Endometrial microvascular endothelial cells (primary cell): ENCODE results near the gene ULK2. TPM values are rescaled to one million over a fixed set of nuclear protein-coding genes. Genes with fewer than 3 reads are reported as not detected.
"Not testable (repeated sequence)": the region's sequence is repeated elsewhere in the genome, so short reads cannot be mapped to it uniquely, and the experiment has no call there.

Experiments
- in situ Hi-C: cut with HindIII; loops from 2 replicates; pipeline ENCODE4 v1.10.0; 2017; ENCODE audit warnings: low sequenced_read_pairs, low pct_unique_long_range_greater_than_20kb; ENCODE audit errors: inconsistent ontology term
- total RNA-seq: library from RNA; depleted of rRNA; stranded (reverse); fragments of >200 nt; gene quantifications from one replicate; pipeline ENCODE4 v1.2.3, GENCODE V29; 2015; ENCODE audit errors: inconsistent ontology term

ULK2 gene
- 9.1 TPM for total RNA-seq

DNA sequence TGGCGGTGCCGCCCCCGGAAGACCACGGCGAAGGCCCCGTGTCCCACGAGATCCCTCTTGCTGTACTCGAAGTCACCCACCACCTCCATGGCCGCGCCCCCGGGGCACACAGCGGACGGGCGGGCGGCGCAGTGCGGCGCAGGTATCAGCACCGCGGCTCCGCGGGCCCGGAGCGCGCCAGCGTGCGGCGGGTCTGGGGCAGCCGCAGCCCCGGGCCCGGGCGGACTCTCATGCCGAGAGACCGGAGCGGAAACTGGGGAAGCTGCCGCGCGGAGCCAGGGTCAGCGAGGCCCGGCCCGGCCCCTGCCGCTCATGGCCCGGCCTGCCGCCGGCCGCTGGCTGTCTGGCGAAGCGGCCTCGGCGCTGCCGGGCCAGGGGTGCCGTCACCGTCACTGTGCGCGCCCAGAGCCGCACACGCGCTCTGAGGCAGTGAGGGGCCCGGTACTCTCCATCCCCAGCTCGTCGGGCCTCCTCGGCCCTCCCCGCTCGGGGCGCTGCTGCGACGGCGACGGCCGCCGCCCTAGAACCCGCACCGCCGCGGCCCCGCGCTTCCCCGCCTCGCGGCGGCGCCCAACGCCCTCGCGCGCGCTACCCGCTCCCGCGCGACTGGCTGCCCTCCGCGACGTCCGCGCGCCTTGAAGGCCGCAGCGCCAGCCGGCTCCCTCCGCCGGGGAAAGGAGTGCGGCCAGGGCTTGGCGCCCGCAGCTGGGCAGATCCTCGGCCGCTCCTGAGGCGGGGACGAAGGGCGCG, at the start of gene ULK2:
TSS of gene ULK2 (minus strand) at position 608 of the 750 bp plus-strand sequence. CDS start at position 89, 519 bp downstream.
- in situ Hi-C loops, result no loop called here

DNA sequence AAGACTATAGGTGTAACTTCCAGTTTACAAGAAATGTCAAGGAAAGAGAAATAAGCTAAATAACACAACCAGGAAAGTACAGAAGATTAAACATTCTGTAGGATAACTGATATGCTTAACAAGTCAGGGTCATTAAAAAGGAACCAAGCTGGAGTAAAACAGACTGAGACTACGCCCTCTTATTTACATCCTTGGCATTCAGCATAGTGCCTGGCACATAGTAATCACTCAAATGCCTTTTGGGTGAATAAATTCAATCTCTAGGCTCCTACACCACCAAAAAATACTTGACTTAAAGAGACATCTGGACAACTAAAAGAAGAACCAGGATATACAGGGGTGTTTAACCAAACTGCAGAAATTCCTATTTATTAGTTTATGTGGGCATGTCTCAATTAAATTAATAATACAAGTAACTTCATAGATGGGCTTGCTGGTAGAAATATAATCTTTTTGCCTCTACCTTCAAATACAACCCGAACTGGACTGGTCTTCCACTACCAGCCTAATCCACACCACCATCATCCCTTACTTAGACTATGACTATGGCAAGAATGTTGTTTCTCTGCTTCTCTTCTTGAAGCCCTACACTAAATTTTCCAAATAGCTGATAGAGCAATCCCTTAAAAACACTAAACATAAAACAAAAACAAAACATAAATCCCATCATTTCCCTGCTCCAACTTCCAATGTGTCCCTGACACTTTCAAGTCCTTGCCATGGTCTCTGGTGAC, 47.7 kb upstream of the ULK2 start:
- in situ Hi-C loops, result no loop called here

DNA sequence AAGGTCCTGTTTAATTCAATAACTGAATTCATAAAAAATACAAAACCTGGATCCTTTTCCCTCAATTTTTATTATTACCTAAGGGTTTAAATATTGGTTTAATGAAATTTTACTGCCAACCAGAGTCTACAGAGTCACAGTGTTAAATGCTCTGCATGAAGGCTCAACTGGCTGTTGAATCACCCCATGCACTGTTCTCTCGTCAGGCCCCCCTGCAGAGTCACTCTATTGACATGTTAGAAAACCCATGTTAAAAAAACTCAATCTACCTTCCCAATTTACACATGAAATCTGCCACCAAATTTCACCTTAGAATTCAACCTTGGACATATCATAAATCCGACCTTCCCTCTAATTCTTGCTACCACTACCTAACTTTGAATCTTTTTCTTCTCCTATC, 43.3 kb upstream of the ULK2 start:
- in situ Hi-C loops, result no loop called here

DNA sequence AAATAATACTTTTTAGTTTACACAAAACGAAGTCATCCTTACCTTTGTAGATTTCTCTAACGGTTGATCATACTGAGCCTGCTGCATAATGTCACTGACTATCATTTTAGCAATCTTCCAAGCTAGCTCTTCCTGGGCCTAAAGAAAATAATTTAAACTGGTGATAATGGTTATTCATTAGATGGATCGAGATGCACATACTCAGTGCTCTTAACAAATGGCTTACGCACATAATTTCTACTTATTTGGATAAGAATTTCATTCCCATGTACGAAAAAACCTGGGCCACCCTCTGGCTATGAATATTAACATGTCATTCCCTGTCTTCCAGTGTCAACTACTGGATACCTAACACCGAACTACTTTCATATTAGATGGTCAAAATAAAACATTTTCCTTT, 41.4 kb upstream of the ULK2 start:
- in situ Hi-C loops, result no loop called here

DNA sequence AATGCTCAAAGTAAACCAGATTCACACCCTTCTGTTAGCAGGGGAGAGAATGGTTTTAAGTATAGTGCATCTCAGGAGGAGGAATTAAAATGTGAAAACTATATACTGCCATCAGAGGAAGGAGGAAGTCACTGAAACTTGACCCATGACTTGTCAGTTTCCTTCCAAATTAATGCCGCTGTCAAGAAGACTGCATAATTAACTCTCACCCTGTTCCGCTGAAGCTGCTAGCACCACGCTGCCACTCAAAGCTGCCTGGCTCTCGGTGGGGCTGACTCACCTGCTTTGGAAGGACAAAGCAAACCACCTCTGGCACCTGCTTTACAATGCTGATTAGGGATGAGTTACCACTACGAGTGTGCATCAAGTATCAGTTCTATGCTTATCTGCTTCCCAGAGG, 37.8 kb upstream of the ULK2 start:
- in situ Hi-C loops, result no loop called here

DNA sequence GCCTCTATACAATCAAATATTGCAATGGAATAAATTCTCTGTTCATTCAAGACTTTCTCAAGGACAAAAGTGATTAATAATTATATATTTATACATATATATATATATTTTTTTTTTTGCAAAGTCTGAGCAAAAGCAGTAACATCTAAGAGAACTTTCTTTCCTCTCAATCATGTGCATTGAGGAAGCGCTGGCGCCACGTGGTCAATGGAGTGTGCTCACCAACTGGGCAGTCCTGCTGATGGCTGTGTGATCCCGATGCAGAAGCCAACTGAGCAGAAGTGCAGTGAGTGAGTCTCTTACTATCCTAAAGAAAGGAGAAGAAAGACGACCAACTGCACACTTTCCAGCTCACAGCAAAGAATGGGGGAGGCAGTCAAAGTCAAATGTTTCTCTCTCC, 37.2 kb upstream of the ULK2 start:
- in situ Hi-C loops, result no loop called here

DNA sequence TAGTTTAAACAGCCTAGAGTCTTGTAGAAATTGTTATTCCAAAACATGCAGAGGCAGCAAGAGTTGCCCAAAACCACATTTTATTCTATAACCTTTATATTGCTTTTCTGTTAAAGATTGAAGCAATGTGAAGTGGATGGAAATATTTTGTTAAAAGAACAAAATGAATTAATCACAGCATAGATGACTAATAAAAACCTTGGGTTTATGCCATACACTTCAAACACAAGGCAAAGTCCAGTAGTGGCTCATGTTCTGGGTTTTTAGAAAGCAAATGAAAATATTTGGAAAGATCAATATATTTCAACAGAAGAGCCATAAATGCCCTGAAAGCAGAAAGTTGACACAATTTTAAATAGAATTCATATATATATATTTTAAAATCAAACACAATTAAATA, 36.7 kb upstream of the ULK2 start:
- in situ Hi-C loops, result no loop called here

DNA sequence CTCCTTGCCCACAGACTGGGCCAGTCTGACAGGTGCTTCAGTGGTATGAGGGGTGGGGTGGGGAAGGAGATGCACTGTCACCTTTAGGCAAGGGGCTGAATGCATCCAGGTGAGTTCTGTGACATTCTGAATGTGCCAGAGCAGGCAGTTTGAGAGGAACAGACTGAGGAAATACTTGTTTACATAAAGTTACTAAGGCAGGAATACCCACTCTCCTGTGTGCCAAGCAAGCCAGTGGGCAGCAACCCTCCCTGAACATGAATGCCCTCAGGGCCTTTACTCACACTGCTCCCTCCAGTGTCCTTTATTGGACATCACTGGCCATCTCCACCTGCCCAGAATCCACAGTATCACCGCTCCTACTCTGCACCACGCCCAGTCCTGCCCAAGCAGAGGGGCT, 33.1 kb upstream of the ULK2 start:
- in situ Hi-C loops, result no loop called here

DNA sequence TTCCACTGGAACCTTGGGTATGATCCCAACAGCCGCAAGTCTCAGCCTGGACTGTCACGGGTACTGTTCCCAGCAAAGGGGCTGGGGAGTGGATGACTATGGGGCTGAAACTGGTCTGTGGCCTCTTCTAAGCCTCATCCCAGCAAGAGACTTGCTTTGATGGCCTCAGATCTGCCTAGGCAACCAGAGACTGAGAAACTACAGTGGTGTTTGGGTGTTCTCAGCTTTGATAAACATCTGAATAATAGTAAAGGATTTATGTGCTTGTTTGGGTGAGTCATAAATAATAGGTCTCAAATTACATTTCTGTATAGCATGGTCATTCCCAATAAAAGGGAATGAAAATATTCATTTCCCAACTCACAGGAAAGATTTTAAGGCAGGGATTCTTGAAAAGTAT, 30.2 kb upstream of the ULK2 start:
- in situ Hi-C loops, result no loop called here

DNA sequence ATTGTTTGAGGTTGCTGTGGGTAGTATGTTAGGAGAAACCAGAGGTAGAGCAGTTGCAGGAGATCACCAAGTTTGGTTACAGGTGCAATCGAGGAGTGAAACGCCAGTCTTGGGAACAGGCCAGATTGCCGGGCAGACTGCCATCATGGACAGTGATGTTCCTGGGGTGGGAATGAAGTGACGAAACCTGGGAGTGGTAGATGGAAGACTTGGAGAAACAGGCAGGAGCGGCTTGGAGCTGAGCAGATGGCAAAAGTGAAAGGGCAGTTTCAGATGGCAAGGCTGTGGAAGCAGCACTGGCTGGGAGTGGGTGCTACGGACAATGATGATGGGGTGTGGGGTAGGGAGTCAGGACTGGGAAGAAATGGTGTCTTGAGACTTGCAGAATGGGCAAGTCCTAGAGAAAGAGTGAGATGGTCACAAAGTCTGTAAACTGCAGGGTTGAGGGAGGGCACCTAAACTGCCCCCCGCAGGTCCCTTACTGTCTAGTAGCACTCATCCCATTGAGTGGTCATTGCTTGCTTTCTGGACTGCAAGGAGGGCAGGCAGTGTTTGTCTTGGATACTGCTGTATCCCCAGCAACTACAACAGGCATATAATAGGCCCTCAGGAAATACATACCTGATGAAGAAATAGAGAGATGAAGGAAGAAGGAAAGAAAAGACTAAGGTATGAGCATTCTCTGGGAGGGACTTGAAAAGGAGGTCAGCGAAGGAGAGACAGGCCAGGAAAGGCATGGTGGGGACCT, 29.5 kb upstream of the ULK2 start:
- in situ Hi-C loops, result no loop called here

DNA sequence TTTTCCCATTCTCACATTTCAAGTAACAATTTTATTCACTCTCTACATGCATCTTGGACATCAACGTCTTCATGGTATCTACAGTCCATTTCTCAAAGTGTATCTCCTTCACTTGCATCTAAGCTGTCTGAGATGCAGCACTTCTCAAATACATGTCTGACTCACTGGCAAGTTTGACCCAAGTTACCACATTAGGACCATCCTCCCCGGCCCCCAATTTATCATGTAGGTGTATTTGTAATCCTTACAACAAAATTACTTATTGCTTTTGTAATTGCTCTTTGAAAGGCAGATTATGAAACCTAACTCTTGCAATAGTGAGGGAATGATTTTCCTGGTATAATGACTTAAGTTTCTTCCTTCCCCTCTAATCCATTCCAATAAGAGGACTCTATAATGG, 28.9 kb upstream of the ULK2 start:
- in situ Hi-C loops, result no loop called here

DNA sequence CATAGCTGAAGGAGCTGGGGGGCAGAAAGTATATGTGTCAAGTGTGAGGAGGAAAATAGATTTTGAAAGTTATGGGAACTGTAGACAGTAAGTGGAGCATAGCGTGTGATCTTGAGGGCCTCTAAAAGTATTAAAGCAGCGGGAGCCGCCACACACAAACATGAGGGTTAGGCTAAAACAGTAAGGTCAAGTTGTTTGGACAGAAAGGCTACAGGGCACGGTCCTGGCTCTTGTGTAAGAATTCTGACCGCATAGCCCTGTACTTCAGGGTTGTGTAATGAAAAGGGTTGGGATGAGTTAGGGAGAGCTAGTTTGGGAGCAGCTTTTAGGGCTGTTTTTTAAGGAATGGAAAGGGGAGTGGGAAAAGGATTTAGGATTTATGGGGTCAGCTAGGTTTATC, 22.8 kb upstream of the ULK2 start:
- in situ Hi-C loops, result not testable (repeated sequence)

DNA sequence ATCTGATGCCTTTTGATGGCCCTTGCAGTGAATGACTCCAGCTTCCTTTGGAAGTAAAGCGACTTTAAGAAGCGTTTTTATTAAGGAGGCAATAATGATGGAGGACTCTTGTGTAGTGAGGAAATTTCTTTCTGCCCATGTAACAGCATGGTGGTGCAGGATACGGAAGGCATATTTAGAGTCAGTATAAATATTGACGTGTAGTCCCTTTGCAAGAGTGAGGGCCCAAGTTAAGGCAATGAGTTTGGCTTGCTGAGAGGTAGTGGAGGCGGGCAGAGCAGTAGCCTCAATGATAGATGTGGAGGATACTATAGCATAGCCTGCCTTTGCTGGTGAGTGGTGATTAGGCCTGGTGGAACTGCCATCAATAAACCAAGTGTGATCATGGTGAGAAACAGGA, 22.3 kb upstream of the ULK2 start:
- in situ Hi-C loops, result not testable (repeated sequence)

DNA sequence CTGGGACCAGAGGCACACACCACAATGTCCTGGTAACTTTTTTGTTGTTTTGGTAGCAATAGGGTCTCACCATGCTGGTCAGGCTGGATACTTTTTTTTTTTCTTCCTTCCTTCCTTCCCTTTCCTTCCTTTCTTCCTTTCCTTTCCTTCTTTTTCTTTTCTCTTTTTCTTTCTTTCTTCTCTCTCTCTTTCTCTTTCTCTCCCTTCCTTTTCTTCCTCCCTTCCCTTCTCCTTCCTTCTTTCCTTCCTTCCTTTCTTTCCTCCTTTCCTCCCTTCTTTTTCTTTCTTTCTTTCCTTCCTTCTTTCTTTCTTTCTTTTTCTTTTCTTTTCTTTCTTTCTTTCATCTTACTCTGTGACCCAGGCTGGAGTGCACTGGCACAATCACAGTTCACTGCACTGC, 18.4 kb upstream of the ULK2 start:
- in situ Hi-C loops, result no loop called here

DNA sequence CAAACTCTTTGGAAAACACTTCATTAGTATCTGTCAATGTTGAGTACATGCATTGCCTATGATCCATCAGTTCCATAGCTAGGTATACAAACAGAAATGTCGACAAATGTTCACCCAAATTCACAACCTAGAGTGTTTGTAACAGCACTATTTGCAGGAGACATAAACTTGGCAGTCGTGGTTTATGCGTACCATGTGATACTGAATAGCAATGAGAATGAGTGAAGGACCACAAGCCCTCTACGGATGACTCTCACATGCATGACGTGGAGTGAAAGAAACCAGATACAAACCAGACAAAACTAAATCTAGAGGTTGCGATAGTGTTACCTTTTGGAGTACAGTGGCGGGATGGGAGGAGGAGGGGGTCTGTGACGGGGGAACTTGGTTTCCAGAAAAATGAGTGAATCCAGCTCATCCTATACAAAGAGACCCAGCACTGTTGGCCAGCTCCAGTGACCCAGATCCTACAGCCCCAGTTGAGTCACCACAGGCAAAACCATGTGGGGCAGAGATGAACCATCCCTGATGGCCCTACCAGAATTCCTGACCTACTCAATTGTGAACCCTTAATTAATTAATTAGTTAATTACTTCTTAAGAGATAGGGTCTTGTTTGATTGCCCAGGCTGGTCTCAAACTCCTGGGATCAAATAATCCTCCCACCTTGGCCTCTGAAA, 15.9 kb upstream of the ULK2 start:
- in situ Hi-C loops, result no loop called here

DNA sequence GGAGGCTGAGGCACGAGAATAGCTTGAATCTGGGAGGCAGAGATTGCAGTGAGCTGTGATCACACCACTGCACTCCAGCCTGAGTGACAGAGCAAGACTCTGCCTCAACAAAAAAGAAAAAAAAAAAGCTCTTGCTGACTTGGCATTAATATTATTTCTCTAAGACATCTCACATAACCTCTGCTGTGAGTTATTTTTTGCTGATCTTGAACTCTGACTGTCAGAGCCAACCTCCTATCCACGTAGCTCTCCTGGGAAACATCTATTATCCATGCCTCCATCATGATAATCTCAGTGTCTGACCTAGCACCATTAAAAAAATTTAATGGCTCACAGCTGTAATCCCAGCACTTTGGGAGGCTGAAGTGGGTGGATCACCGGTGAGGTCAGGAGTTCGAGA, 12.7 kb upstream of the ULK2 start:
- in situ Hi-C loops, result no loop called here

DNA sequence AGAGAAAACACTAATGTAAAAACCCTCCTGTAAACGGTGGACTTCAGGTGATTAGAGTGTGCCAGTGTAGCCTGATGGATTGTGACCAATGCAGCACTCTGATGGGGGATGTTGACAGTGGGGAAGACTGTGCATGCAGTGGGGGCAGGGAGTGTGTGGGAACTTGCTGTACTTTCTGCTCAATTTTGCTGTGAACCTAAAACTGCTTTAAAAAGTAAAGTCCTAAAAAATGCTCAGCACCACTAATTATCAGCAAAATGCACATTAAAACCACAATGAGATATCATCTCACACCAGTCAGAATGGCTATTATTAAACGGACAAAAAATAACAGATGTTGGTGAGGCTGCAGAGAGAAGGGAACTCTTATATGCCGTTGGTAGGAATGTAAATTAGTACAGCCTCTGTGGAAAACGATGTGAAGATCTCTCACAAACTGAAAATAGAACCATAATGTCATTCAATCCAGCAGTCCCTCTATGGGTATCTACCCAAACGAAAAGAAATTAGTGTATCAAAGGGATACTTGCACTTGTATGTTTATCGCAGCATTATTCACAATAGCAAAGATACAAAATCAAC, 9.7 kb upstream of the ULK2 start:
- in situ Hi-C loops, result no loop called here

DNA sequence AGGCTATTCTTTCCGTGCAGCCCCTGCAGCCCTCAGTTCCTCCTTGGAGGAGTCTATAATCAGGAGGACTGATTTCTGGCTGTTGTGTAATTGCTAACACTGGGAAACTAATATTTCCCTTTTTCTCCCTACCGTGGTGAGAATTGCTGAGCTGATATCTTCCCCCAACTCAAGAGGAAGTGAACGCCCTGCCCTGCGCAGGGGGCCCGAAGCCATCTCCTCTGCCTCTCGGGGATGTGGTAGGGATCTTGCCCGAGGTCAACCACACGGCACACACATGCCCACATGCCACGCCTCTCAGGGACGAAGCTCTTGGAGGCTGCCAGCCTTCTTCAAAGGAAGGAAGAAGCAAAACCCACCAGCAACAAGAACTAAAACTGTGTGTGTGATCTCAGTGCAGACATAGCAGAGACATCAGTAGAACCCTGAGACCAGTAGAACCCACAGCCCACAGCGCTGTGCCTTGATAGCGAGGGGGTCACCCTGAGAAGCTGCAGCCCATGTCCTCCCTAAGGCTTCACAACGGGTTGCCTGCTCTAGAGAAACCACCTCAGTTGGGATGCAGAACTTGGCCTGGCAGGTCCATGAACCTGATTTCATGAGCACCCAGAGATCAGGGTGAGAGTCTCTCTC, 8.9 kb upstream of the ULK2 start:
- in situ Hi-C loops, result no loop called here

DNA sequence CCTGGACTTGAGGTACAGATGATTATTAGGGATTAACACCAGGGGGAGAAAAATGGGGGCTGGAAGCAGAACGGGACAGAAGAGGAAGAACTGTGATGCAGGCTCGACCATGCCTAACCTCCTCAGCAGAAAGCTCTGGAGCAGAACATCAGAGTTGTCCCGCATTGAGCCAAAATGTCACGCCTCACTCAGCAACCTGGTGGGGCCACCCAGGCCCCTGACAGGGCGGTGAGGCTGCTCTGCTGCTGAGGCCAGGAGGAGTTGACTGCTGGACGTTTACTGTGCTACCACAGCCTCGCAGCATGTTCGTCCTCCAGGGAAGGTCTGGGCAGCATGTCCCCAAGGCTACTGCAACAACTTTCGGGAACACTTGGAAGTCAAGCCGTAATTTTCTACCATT, 6.5 kb upstream of the ULK2 start:
- in situ Hi-C loops, result no loop called here
